Sigmoid colon (tissue), 4 donors: ENCODE data around the gene DDX18.

Experiments used
- POLR2AphosphoS5 ChIP-seq, 4 donors: sonication (generic); formaldehyde crosslinking; IDR thresholded peaks; one replicate each; pipeline ENCODE4 v1.6.1; 2017; ENCODE audit warnings: antibody characterized with exemption in 4 of 4
- TF ChIP-seq, protein P1 (sequence below), 4 experiments: fragments of 450-650 bp in 3 of 4; fragments of 200-600 bp in 1 of 4; IDR thresholded peaks; one replicate each; pipeline ENCODE4 v1.5.1; 2016 to 2019; ENCODE audit warnings: antibody characterized with exemption in 4 of 4, mild to moderate bottlenecking in 3 of 4, moderate library complexity in 2 of 4

DNA sequence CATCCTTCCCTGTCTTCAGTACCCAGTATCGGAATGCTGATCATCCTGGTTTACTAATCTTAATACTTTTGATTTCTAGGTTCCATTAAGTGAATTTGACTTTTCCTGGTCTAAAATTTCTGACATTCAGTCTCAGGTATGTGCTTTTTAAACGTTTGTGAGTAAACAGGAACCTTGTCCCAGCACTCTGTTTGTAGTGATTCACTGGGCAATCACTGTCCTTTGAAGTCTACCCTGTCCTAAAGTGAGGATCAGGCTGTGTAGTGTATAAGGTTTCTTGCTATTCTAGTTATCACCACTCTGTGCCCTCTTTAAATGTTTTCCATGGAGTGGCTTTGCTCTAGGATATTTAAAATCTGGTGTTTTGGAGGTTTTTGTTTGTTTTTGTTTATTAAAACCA lies 14.4 kb downstream of the DDX18 start:
- TF ChIP-seq, protein P1, sequence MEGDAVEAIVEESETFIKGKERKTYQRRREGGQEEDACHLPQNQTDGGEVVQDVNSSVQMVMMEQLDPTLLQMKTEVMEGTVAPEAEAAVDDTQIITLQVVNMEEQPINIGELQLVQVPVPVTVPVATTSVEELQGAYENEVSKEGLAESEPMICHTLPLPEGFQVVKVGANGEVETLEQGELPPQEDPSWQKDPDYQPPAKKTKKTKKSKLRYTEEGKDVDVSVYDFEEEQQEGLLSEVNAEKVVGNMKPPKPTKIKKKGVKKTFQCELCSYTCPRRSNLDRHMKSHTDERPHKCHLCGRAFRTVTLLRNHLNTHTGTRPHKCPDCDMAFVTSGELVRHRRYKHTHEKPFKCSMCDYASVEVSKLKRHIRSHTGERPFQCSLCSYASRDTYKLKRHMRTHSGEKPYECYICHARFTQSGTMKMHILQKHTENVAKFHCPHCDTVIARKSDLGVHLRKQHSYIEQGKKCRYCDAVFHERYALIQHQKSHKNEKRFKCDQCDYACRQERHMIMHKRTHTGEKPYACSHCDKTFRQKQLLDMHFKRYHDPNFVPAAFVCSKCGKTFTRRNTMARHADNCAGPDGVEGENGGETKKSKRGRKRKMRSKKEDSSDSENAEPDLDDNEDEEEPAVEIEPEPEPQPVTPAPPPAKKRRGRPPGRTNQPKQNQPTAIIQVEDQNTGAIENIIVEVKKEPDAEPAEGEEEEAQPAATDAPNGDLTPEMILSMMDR (IDR thresholded peaks at IDR 0.05): no peak
- no peak for TF ChIP-seq POLR2AphosphoS5 (IDR thresholded peaks at IDR 0.05)
